GM19035 (cell line): Measurements from ENCODE around the gene PARPBP.
"Not testable (repeated sequence)": the region's sequence is repeated elsewhere in the genome, so short reads cannot be mapped to it uniquely, and the experiment has no call there.

Experiments used
- ATAC-seq: cut with Tn5 transposase; IDR thresholded peaks from one replicate; pipeline ENCODE4 v1.9.1; 2021; ENCODE audit not compliant: unreplicated experiment

Gene PARPBP

GRCh38 chr12:102119674-102120563 lies at the start of gene PARPBP, which contains the start of gene NUP37:
Gene PARPBP, plus strand, starts transcription at chr12:102120183. Its CDS starts 3,706 bp downstream, at chr12:102123889.
Gene NUP37, minus strand, starts transcription at chr12:102120114. Its CDS starts 1,596 bp downstream, at chr12:102118518.
- peak; percentile 96 for ATAC-seq

GRCh38 chr12:102072092-102072491 lies 47.9 kb upstream of the PARPBP start:
- ATAC-seq, result not testable (repeated sequence)

GRCh38 chr12:102080842-102081241 lies 39.1 kb upstream of the PARPBP start:
- ATAC-seq, result no peak

GRCh38 chr12:102089228-102089835 lies 30.7 kb upstream of the PARPBP start:
- ATAC-seq, result not testable (repeated sequence)

- ATAC-seq, result no peak
These were observed 26.7 kb upstream of the PARPBP start for GRCh38 chr12:102093319-102093718.

GRCh38 chr12:102095677-102096263 lies 24.2 kb upstream of the PARPBP start:
- ATAC-seq, result no peak

- no peak for ATAC-seq
These were observed 23.1 kb upstream of the PARPBP start for GRCh38 chr12:102096855-102097254.

- ATAC-seq, result no peak
These were observed 13.1 kb upstream of the PARPBP start for GRCh38 chr12:102106905-102107304.

GRCh38 chr12:102107970-102108369 lies 12.0 kb upstream of the PARPBP start:
- ATAC-seq, result no peak

- no peak for ATAC-seq
These were observed 9.2 kb upstream of the PARPBP start for GRCh38 chr12:102110782-102111181.

GRCh38 chr12:102114212-102114611 lies 5.8 kb upstream of the PARPBP start:
- ATAC-seq, result no peak

GRCh38 chr12:102116392-102116791 lies 3.6 kb upstream of the PARPBP start:
- no peak for ATAC-seq

- ATAC-seq, result no peak
These were observed 1.1 kb upstream of the PARPBP start for GRCh38 chr12:102118874-102119273.

GRCh38 chr12:102120564-102120873 lies 536 bp downstream of the PARPBP start:
- ATAC-seq, result peak; percentile 0

GRCh38 chr12:102120886-102121285 lies 903 bp downstream of the PARPBP start:
- ATAC-seq, result no peak

- ATAC-seq, result not testable (repeated sequence)
These were observed 1.3 kb downstream of the PARPBP start for GRCh38 chr12:102121328-102121727.

GRCh38 chr12:102130720-102131119 lies 10.7 kb downstream of the PARPBP start:
- ATAC-seq, result not testable (repeated sequence)

GRCh38 chr12:102131442-102131841 lies 11.5 kb downstream of the PARPBP start:
- not testable (repeated sequence) for ATAC-seq

GRCh38 chr12:102137619-102138018 lies 17.6 kb downstream of the PARPBP start:
- not testable (repeated sequence) for ATAC-seq

GRCh38 chr12:102142866-102143373 lies 22.9 kb downstream of the PARPBP start:
- ATAC-seq, result not testable (repeated sequence)

- no peak for ATAC-seq
These were observed 24.2 kb downstream of the PARPBP start for GRCh38 chr12:102144221-102144620.
